ENCODE data around the gene TADA2A. TPM values are rescaled to one million over a fixed set of nuclear protein-coding genes. Genes with fewer than 3 reads are reported as not detected.

TADA2A gene
- total and polyA plus RNA-seq, 2 experiments from 2014 or later = 8.4 to 18.3 TPM

DNA sequence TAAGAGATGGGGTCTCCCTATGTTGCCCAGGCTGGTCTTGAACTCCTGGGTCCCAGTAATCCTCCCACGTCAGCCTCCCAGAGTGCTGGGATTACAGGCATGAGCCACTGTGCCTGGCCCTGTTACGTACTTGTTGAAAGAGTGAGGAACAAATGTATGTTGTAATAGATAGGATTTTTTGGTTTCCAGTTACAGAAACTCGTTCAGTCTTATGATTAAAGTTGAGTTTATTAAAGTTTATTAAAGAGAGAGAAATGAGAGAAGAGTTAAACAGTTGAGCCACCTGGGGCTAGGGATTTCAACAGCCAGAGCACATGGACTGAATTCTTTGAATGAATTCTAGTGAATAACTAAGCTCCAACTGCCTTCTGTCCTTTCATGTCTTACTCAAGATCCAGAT, 3.7 kb downstream of the TADA2A start:
- peaks cover 34% of the 10 kb centered on the region for H3K79me2 ChIP-seq
- no peak overlapping the region for H3K4me3 ChIP-seq
- no peaks in the 10 kb centered on the region for H3K36me3 ChIP-seq (replicated peaks; ENCODE audit: insufficient read depth, low read depth)

GRCh38 chr17:37413875-37414519, 7.3 kb downstream of the TADA2A start:
- WGBS (ENCODE audit: low lambda C conversion rate, missing lambda C conversion rate) = 99% methylated on average over 7 of the region's 7 CpGs
- no peak overlapping the region for H3K27ac ChIP-seq

More for the DNA sequence above, 3.7 kb downstream of the TADA2A start:
- Histone ChIP-seq H4K20me1 (ENCODE audit: insufficient read depth, poor library complexity, severe bottlenecking) (no peaks in the 10 kb centered on the region), H3K27me3 (no peaks in the 10 kb centered on the region), H2AFZ (no peak overlapping the region), H3K9me2 (replicated peaks; ENCODE audit: insufficient read depth) (no peaks in the 10 kb centered on the region), H3K27ac (no peak overlapping the region), H3K9me3 (ENCODE audit: low read depth) (no peaks in the 10 kb centered on the region), H3K4me1 (ENCODE audit: insufficient read depth) (no peaks in the 10 kb centered on the region), H3K4me2 (no peak overlapping the region)
- no peak for DNase-seq (ENCODE audit: low spot score)
- WGBS (ENCODE audit: low lambda C conversion rate, missing lambda C conversion rate) = 84% methylated on average over 3 of the region's 3 CpGs
- TF ChIP-seq CTCF (IDR thresholded peaks at IDR 0.05; ENCODE audit: poor library complexity) (no peak), EZH2 (IDR thresholded peaks at IDR 0.05; ENCODE audit: borderline replicate concordance) (no peak), EZH2phosphoT487 (IDR thresholded peaks at IDR 0.05; ENCODE audit: low read depth, severe bottlenecking, unreplicated experiment) (no peak)

GRCh38 chr17:37417852-37418251, 11.2 kb downstream of the TADA2A start:
- Histone ChIP-seq H3K9me2 (replicated peaks; ENCODE audit: insufficient read depth) (no peaks in the 10 kb centered on the region), H3K9me3 (ENCODE audit: low read depth) (no peaks in the 10 kb centered on the region), H3K4me3 (no peak overlapping the region), H2AFZ (no peak overlapping the region), H3K79me2 (peaks cover 7% of the 10 kb centered on the region), H3K27ac (no peak overlapping the region), H4K20me1 (ENCODE audit: insufficient read depth, poor library complexity, severe bottlenecking) (no peaks in the 10 kb centered on the region), H3K4me2 (no peak overlapping the region), H3K27me3 (no peaks in the 10 kb centered on the region), H3K36me3 (replicated peaks; ENCODE audit: insufficient read depth, low read depth) (no peaks in the 10 kb centered on the region), H3K4me1 (ENCODE audit: insufficient read depth) (no peaks in the 10 kb centered on the region)
- TF ChIP-seq CTCF (IDR thresholded peaks at IDR 0.05; ENCODE audit: poor library complexity) (no peak), EZH2phosphoT487 (IDR thresholded peaks at IDR 0.05; ENCODE audit: low read depth, severe bottlenecking, unreplicated experiment) (no peak), EZH2 (IDR thresholded peaks at IDR 0.05; ENCODE audit: borderline replicate concordance) (no peak)
- no peak for DNase-seq (ENCODE audit: low spot score)
- WGBS (ENCODE audit: low lambda C conversion rate, missing lambda C conversion rate) = 94% methylated on average over 2 of the region's 2 CpGs

More at GRCh38 chr17:37413875-37414519, 7.3 kb downstream of the TADA2A start:
- Histone ChIP-seq H3K79me2 (peaks cover 14% of the 10 kb centered on the region), H3K9me2 (replicated peaks; ENCODE audit: insufficient read depth) (no peaks in the 10 kb centered on the region), H3K4me3 (no peak overlapping the region), H3K4me2 (no peak overlapping the region), H2AFZ (no peak overlapping the region), H3K4me1 (ENCODE audit: insufficient read depth) (no peaks in the 10 kb centered on the region), H4K20me1 (ENCODE audit: insufficient read depth, poor library complexity, severe bottlenecking) (no peaks in the 10 kb centered on the region), H3K36me3 (replicated peaks; ENCODE audit: insufficient read depth, low read depth) (no peaks in the 10 kb centered on the region), H3K27me3 (no peaks in the 10 kb centered on the region), H3K9me3 (ENCODE audit: low read depth) (no peaks in the 10 kb centered on the region)
- no peak for DNase-seq (ENCODE audit: low spot score)
- TF ChIP-seq CTCF (IDR thresholded peaks at IDR 0.05; ENCODE audit: poor library complexity) (peak; percentile 9), EZH2phosphoT487 (IDR thresholded peaks at IDR 0.05; ENCODE audit: low read depth, severe bottlenecking, unreplicated experiment) (no peak)
